Non-pigmented ciliary epithelial cell (primary cell): ENCODE results near the gene NET1.

ENCODE experiments used
- DNase-seq: peaks from one replicate; pipeline ENCODE4 v3.0.0-alpha.2; 2010; ENCODE audit warnings: low read depth

NET1 gene

DNA sequence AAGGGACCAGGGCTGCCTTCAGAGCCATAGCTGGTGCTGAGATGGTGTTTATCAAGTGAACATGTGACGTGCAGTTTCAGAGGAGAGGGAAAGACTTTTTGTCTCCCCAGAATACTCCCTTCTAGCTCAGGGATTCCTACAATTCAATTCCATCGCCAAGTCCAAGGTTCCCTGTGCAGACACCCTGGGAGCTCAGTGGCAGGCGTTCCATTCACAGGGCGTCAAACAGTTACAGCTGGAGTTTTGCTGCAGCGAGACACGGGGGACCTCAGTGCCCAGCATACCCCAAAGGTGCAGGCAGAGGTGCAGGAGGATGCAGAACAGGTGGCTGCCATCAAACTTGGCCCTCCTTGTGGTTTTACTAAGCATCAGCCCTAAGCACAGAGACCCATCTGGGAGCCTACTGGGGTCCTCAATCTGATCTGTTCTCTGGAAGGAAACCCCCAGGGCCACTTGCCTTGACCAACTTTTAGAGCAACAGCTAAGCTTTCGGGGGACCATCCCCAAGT, 87.9 kb downstream of the NET1 start:
- no peak for DNase-seq

DNA sequence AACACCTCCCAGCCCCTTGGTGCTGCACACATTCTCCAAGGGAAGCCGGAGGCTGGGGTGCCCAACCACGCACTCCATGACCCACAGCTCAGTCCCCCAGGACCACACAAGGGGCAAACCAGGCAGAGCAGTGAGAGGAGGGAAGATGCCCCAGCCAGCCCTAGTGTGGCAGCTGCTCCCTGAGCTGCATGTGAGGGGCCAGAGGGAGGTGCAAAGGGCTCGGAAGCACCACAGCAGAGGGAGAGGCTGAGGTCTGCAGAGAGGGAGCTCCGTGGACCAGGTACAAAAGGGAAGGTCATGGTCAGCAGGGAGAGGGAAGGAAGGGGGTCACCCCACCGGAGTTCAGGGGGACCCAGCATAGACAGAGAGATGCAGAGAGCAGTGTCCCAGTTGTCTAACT, 88.6 kb downstream of the NET1 start:
- DNase-seq = no peak

DNA sequence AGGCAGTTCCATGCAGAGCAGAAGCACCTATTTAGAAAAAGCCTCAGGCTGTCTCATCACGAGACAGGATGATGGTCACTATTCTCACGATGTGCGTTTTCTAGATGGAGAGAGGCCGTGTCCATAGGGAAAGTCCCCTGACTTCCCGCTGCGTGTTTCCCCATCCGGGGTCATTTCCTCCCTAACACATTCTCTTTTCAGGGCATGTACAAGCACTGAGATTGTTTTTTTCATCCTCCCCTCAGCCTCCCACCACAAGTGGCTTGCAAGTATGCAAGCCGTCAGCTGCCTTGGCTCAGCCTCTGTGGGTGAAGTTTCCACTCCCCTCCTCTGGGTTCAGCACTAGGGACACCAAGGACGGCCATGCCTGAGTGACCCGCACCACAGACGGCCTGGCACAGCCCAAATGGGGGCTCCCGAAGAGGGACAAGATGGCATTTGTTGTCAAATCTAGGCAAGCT, 89.7 kb downstream of the NET1 start:
- DNase-seq = no peak

DNA sequence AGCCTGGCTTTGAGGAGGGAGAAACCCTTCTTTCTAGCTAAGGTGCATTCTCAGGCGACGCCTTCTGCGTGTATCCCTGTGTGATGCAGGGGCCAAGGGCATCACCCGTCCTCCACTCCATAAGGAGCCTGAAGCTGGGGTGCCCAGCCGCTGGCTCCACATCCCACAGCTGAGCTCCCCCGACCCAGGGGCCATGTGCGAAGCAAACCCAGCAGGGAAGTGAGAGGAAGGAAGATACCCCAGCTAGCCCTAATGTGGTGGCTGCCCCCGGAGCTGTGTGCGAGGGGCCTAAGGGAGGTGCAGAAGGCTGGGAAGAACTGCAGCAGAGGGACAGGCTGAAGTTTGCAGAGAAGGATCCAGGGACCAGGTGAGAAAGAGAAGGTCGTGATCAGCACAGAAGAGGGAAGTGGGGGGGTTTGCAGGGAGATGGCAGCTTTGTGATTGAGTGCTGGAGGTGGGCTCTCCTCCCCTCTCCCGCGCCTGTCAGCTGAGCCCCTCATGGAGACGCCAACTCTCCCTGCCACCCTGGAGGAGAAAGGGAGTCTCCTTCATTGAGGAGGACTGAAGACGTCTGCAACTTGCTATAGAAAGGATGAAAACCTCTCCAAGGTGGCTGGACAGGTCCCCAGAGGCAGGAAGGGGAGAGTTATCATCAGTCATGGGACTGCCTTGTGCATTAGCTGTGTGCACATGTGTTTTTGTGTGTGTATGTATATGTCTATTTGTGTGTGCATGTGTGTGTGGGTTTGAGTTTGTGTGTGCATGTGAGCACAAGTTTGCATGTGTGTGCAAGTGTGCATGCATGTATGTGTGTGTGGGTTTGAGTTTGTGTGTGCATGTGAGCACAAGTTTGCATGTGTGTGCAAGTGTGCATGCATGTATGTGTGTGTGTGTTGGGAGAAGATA, 90.5 kb downstream of the NET1 start:
- no peak for DNase-seq

DNA sequence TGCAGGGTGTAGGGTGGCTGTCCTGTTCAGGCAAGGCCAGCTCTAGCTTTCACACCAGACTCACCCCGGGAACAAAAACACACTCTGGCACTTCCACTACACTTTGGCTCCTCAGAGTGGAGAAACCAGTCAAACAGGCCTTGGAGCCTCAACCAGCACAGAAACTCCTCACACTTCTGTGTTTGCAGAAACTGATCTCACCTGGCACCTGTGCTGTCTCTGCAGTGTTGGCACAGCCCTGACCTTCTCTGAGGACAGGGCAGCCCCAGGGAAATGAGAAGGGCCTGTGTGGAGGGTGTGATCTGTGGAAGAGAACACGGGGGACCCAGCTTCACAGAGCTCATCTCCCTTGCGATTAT, 91.1 kb downstream of the NET1 start:
- DNase-seq = no peak

DNA sequence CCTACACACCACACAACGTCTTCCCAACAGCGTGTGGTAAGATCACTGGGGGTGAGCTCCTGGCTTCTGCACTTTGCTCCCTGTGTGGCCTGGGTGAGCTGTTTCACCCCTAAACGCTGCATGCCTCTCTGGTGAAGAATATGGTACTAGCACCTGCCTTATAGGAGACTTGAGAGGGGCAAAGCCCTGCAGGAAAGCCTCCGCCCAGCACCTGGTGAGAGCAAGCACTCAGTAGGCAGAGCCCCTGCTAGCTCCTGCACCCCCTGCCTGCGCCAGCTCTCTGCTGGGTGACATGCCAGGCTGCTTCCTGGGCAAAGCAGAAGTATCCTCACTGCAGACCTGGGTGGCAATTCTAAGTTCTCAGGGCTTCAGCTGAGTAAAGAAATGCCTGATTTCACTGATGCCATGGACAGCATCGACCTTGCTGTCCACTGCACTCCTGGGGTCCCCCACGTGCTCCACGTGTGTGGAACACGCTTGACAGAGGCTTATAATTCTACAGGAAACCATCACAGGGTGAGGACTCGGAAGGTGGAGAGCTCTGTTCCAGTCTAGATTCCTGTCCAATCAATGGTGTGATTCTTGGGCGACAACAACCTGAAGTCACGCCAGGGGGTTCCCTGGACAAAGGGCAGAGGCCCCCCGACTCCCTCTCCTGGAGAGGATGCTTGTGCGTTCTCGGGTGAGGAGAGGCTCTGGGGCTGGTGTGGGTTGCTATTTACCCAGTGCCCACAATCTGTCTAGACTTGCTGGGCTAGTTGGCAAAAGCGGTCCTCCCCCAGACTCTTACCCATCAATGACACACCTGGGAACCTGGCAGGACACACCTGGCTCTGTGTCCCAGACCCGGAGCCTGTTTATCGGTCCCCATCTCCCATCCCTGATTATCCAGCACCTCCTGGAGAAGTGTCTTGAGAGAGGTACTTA, 92.1 kb downstream of the NET1 start:
- no peak for DNase-seq

DNA sequence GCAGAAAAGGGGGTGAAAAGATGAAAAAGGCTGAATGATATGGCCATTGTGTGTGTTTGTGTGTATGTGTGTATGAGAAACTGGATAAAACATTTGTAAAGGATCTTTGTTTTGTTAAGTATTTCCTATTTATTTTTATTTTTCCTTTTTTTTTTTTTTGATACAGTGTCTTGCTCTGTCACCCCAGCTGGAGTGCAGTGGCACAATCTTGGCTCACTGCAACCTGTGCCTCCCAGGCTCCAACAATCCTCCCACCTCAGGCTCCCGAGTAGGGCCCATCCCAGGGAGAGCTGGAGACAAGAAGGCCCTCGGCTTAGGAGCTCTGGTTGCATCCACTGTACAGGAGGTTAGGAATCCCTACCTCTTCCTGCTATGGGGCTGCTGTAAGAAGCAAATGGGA, 93.9 kb downstream of the NET1 start:
- no peak for DNase-seq

DNA sequence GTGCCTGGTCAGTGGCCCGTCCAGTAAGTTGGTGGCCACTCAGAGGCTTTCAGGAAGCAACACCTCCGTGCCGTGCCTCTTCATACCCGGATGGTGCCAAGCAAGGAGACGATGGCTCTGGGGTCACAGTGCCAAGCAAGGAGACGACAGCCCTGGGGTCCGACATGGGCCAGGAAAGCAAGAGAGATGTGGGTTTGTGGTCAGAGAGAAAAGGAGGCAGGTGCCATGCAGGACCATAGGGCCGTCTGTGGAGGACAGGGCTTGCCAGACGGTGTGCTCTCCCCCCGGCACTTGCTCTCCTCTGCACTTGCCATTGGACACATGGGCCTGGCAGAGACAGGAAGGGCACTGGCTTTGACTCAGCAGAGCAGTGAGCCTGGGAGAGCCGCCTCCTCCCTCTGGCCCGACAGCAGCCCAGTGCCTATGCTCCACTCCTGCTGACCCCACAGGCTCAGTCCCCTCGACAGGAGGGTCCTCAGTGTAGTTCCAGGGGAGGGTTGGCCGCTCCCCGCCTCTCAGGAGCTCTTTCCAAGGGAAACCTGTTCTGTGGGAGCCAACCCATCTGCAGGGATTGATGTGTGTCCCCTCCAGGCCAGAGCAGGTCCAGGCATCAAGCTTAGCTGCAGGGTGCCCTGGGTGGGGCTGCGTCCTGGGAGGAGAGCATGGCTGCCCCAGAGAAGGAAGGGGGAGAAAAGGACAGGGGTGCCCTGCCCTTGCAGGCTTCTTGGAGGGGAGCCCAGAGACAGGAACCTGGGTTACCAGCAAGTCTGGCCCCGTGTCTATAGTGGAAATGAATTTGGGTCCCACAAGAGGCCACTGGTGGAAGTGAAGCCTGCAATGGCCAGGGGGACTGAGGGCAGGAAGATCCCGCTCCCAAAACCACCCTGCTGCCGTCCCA, 94.6 kb downstream of the NET1 start:
- no peak for DNase-seq

DNA sequence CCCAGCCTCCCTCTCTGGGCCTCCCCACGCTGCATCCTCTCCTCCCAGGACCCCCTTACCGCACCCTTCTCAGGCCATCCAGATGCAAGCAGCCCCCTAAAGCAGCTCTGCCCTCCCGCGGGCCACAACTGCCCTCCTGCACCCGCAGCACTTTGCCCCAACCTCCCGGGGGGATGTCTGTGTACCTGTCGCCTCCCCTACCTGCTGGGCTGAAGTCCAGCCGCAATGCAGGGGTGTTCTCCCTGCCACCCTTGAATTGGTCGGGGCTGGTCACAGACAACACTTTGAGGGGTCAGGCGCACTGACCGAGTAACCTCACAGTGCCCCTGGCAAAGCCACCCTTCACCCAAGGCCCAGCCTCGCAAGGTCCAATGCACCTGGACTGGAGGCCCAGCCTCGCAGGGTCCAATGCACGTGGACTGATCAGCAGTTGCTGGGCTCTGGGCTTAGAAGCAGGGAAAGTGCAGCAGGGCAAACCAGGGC, 95.3 kb downstream of the NET1 start:
- no peak for DNase-seq

DNA sequence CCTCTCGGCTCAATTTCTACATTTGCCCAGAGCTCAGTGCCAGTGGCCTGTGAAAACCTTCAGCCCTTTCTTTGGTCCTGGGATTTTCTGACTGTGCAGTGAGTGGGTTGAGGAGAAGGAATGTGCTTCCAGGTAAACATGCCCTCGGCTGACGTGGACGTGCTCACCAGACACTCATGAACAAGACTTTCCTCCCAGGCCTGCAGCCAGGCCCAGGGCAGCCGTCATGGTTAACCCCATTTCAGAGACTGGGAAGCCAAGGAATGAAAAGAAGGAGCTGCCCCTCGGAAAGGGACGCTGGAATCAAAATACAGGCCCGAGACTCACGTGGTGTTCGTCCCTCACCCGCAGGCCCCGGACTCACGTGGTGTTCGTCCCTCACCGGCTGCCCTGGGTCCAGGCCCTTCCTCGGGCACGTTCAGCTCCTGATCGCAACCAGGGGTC, 95.8 kb downstream of the NET1 start:
- no peak for DNase-seq
